Measurements from ENCODE around the gene OR2K2.
A peak's percentile ranks its signal among the peaks of the same experiment; 100 is the strongest.
"Not testable (repeated sequence)": the region's sequence is repeated elsewhere in the genome, so short reads cannot be mapped to it uniquely, and the experiment has no call there.

The OR2K2 gene, protein sequence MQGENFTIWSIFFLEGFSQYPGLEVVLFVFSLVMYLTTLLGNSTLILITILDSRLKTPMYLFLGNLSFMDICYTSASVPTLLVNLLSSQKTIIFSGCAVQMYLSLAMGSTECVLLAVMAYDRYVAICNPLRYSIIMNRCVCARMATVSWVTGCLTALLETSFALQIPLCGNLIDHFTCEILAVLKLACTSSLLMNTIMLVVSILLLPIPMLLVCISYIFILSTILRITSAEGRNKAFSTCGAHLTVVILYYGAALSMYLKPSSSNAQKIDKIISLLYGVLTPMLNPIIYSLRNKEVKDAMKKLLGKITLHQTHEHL

DNA sequence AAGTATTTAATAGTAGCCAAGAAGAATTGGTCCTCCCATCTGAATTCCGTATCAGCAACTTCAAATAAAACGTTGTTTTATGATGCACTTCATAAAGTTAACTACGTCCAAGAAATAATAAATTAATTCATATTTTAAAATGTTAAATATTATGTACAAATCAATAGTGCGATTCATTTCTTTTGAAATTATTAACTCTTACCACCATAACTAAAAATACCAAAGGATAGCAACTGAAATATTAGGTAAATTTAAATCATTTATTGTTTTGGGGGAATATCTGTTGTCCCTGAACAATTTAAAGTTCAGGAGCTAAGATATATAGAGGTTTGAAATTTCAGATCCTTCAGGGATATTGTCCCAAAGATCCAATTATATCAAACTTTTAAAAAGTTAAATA, at the start of gene OR2K2:
Gene OR2K2 (minus strand): TSS at position 101 of the 400 bp plus-strand sequence. CDS start 1,791 bp downstream, outside the sequence.
- DNase-seq = no peak

DNA sequence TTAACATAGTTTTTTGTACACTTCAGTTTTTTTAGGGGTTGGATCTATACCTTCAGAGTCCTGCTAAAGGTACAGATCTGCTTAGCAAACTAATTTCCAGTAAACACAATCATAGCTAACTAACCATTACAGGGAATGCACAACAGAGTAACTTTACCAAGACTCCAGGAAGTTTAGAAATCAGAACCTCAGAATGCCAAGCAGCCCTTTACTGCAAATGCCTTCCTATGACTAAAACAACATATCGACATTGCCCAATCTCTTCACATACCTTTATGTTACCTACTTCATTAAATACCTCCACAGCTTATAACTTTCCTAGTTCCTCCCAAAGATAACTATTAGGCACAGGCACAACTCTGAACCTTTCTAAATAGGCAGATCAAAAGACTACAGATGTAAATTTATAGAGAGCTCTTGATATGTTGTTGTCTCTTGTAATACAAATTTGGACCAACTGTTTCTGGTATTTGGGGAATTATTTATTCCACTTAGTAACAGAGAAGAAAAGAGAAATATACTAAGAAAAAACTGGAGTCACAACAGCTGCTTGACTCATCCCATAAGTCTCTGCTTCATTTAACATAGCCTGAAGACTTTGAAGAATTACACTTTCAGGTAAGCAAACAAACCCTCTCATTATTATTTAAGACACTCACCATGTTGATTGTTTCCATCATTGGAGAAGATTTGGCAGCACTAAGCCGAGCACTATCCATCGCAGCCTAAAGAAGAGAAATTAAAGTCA, 46.0 kb upstream of the OR2K2 start:
- DNase-seq = no peak

DNA sequence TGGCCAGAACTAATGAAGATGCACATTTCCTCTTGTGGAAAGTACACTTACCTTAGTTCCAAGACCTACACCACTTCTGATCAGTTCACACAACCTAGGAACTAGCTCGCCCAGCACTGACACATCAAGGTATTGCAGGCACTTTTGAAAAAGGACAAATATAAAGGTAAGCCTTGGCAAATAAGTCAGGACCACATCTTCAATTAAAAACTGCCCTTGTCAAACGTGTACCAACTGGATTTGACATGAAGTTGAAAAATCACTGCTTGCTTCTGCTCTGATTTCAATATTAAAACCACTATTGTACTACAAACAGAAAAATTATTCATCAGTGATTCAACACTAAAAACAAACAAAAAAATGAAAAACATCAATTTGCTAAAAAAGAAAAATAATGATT, 45.0 kb upstream of the OR2K2 start:
- DNase-seq = no peak

DNA sequence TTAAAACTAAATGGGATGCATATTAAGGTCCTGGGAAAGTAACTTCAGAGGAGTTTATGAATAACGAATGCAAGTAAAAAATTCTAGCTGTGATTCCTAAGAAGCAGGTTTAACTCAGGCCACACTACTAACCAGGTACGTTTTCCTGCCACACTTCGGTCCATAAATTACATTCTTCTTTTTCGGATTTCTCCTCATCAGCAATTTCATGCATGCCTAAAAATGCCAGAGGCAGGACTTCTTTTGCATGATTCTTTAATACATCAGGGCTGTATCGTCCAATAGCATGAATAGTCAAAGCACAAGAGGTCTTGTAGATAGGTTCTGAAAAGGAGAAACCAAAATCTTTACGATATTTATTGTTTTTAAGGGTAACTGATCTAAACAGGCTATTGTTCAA, 42.3 kb upstream of the OR2K2 start:
- DNase-seq = no peak

DNA sequence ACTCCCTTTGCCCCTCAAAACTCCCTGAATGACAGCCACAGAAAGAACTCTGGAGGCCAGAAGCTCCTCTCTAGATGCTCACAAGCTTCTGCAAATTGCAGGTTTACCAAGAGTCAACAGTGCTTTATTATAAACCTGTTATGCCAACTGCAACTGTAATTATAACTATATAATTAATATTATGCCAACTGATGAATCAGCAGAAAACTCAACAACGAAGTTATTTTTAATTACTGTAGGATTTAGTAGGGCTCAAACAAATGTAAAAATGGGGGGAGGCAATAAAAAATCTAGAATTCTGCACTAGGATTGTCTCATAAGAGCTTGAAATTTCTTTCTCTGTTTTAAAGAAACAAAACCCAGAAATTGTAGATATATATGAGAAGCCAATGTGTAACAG, 37.0 kb upstream of the OR2K2 start:
- no peak for DNase-seq

DNA sequence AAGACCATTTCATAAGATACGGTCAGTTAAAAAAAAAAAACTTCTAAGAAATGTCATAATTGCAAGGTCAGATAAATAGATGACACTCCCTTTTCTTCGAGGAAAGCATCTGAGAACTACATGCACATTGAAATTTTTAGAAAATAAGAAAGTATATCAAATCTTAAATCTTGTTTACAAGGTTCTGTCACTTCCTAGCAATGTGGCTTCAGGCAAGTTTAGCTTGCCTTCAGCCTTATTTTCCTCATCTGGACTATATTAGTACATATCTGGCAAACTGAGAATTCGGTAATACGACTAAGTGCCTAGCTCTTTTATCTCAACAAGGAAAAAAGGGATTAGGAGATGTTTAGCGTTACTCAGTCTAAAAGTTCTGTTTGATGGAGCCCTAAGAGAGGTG, 32.5 kb upstream of the OR2K2 start:
- DNase-seq = no peak

DNA sequence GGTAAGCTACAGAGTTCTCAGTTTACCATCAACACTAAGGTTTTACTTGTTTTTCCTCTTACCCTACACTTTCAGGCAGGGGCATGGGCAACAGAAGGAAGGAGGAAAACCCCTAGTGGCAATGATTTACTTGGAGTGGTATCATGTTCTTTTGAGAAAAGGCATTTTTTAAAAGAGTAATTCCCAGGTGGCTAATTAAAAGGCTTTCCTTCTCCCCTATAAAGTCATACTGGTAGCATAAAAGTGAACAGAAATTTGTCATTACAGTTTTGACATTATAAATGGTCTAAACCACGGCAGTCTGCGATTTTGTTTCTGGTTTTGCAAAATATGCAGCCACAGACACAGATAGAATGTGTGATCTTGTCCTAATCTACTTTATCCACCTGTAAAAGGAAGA, 30.9 kb upstream of the OR2K2 start:
- no peak for DNase-seq

DNA sequence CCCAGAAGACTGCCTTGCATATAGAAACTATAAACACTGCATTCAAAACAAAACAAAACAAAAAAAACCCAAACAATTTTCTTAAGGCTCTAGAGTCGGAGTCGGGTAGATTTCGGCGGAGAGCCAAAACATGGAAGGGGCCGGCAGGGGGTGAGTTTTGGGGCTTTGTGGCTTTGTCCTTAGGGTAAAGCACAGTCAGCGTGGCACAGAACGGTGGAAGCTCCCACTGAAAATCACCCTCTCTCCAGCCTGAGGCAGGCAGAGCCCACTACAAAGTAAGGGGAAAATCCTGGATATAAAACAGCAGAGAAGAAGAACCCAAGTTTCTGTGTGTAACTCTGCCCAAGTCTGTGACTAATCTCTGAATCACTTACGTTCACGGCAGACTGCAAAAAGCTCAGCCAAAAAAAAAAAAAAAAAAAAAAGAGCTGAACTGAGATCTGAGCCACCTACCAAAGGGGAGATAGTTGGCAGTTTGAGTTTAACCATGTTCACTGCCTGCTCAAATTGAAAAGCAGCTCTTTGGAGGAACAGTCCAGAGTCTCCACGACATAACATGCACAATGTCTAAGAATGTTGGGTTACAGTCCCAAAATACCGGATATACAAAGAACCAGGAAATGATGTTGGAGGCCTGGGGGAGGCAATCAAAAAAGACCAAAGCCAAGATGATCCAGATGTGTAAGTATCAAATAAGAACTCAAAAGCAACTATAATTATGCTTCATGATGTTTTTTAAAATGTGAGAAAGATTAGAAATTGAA, 26.6 kb upstream of the OR2K2 start:
- DNase-seq = no peak

DNA sequence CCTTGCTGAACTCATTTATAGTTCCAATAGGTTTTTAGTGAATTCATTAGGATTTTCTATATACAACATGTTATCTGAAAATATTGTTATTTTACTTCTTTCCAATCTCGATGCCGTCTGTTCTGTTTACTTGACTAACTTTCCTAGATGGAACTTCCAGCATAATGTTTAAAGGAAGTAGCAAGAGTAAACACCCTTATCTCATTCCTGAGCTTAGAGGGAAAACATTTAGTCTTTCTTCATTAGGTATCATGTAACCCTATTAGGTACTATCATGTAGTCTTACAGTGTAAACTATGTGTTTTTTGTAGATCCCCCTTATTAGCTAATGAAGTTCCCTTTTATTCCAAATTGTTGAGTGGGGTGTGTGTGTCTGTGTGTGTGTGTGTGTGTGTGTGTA, 22.5 kb upstream of the OR2K2 start:
- DNase-seq = no peak

DNA sequence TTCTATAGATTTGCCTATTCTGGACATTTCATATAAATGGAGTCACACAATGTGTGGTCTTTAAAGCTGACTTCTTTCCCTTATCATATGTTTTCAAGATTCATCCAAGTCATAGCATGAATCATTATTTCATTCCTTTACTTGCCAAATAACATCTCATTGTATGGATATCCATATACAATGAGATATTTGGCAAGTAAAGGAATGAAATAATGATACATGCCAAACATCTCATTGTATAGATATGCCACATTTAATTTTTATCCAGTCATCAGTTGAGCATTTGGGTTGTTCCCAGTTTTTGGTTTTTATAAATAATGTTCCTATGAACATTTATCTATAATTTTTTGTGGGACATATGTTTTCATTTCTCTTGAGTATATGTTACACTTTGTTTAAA, 20.5 kb upstream of the OR2K2 start:
- DNase-seq = no peak

DNA sequence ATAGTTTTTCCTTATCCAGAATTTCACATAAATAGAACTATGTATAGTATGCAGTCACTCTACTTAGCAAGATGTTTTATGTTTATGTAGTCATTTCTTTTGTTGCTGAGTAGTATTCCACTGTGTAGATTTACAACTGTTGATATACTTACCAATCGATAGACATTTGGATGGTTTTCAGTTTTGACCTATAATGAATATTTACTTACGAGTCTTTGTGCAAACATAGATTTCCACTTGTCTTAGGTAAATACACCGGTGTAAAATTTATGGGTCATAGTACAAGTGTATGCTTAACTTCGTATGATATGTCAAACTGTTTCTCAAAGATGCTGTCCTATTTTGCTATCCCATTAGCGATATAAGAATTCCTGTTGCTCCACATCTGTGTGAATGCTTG, 19.7 kb upstream of the OR2K2 start:
- DNase-seq = peak; percentile 46

DNA sequence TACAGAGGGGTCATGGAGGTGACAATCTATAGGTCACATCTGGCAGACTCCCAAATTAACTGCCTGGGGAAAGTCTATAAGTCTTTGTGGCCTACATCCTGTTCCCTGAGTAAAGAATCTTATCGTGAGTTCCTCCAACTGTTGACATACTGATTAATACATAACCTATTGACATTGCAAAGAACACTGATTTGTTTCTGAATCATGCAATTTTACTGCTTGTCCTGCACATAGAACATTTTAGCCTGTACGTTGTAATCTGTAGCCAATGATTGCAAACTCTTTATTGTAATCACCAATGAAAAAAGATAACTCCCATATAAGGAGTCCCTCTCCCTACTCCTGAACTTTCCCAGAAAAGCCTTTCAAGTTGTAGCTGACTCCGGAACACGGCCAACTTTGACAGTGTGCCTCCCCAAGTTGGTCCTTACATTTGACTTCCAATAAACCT, 18.8 kb upstream of the OR2K2 start:
- DNase-seq = no peak

DNA sequence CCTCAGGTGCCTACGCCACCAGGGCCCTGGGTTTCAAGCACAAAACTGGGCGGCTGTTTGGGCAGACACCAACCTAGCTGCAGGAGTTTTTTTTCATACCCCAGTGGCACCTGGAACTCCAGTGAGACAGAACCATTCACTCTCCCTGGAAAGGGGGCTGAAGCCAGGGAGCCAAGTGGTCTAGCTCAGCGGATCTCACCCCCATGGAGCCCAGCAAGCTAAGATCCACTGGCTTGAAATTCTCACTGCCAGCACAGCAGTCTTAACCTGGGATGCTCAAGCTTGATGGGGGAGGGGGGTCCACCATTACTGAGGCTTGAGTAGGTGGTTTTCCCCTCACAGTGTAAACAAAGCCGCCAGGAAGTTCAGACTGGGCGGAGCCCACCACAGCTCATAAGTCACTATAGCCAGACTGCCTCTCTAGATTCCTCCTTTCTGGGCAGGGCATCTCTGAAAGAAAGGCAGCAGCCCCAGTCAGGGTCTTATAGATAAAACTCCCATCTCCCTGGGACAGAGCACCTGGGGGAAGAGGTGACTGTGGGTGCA, 4.4 kb upstream of the OR2K2 start:
- not testable (repeated sequence) for DNase-seq

DNA sequence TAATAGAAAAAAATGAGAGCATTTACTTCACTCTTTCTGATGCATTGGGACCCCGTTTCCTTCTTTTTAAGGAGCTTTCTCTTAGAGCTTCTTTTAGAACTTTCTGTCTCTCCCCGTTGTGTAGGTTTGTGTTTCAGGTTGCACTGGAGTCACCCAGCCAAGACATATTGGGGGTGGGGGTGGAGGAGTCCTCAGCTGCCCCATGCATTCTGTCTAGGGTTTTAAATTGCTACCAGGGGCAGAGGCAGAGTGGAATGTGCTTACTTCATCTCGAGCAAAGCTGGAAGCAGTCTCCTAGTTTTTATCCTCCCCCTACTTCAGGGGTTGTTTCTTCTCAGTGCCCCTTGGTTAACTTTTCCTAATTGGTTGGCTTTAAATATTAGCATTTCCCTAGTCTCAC, 9.4 kb downstream of the OR2K2 start:
- DNase-seq = no peak

DNA sequence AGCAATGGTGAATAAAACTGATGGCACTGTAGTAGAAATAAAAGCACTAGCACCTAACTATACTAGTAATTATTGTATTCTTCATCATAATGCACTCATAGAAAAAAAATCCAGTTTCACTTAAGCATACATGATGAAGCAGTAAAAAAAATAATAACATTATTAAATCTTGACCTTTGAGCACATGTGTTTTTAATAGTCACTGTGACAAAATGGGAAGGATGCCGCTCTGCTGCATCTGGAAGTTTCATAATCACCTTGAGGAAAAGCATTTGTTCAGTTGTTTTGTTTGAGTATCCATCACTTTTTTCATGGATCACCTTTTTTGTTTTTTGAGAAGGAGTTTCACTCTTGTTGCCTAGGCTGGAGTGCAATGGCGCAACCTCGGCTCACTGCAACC, 13.2 kb downstream of the OR2K2 start:
- no peak for DNase-seq

DNA sequence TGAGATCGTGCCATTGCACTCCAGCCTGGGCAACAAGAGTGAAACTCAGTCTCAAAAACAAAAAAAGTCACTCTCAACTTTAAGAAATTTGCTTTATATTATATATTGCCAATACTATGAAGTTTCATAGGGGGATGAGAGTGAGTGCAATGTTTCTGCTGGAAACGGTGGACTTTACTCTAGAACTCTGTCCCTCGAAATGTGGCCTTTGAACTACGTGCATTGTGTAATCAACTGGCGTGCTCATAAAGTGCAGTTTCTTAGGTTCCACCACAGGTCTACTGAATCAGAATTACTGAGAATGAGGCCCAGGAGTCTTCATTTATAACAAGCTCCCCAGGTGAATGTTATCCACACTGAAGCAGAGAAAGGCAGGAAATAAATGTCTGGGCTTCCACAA, 24.1 kb downstream of the OR2K2 start:
- DNase-seq = no peak

DNA sequence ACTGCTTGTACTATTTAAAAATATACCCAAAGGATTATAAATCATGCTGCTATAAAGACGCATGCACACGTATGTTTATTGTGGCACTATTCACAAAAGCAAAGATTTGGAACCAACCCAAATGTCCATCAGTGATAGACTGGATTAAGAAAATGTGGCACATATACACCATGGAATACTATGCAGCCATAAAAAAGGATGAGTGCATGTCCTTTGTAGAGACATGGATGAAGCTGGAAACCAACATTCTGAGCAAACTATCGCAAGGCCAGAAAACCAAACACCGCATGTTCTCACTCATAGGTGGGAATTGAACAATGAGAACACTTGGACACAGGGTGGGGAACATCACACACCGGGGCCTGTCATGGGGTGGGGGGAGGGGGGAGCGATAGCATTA, 26.0 kb downstream of the OR2K2 start:
- not testable (repeated sequence) for DNase-seq

DNA sequence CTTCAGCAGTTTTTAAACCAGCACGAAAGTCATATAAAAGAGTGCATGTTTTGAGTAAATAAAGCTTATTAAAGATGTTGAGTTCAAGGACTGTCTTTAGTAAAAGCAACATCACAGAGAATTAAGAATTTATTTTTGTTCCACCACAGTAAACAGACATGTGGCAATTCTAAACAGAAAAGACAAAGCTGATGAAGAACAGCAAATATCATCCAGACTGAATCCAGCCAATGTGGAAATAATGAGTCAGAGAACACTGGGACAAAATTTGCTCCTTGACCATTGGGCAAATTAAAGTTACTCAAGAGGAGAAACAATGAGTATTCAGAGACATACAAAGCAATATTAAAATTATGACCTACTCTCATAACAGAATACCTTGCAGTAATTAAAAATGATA, 28.8 kb downstream of the OR2K2 start:
- DNase-seq = no peak

DNA sequence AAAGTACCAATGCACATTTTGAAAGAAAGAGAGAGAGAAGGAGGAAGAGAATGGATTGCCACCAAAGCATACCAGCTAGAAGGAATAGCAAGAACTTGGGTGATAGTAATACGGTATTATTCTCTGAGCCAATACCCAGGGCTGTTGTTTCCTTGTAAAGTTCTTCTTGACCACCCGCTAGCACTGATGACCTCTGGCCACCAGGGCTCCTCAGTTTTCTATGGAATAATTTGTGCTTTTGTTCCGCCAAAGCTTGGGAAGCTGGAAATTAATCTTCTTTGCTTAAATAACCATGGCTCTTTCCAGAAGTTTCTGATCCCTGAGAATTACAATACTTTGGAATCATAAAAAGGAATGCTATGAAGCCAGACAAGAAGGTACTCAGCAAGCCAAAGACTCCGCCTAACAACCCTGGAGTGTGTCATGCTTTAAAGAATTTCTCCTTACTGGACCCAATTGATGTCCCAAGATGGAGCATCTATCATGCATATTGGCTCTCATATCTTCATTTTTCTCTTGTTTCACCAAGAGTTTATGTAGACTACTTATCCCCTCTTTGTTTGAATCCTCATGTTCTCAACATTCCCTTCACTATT, 29.8 kb downstream of the OR2K2 start:
- DNase-seq = no peak

DNA sequence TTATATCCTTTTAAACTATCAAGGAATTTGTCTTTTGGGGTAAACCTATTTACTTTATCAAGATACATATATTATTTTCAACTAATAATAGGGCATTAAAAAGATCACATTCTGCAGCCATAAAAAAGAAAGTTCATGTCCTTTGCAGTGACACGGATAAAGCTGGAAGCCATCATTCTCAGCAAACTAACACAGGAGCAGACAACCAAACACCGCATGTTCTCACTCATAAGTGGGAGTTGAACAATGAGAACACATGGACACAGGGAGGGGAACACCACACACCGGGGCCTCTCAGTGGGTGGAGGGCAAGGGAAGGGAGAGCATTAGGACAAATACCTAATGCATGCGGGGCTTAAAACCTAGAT, 30.4 kb downstream of the OR2K2 start:
- DNase-seq = not testable (repeated sequence)

DNA sequence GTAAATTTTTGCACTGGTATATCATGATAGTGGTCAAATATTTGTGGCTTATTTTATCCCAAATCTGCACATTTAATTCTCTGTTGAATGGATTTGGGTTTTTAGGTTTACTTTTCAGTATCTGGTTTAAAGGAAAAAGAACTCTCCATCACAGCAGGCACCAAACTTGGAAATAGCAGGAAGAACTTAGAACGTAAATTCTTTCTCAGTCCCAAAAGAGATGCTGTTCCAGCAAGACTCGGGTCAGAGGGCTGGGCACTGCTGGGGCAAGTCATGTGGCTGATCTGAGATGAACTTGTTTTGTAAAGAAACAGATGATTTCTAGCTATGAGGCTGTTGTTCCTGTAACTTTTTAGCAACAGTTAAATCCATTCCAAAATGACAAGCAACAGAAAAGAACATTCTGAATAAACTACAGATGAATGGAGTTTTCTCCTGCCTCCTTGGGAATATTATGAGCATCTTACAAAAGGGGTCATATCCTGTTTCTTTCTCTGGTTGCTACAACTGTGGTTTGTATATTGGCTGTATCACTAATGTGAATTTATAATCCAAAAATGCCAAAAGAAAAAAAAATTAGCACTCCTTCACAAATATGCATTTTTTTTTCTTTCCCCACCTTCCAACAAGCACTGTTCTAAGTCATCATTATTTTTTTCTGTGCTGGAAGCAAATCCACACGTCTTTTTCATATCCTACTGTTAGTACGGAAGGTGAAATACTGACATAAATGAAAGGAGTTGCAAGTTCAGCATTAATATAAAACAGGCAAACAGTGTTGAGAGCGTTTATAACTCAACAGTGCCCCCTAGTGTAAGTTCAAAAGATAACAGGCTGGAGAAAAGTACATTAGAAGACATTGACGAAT, 31.1 kb downstream of the OR2K2 start:
- DNase-seq = peak; percentile 58

DNA sequence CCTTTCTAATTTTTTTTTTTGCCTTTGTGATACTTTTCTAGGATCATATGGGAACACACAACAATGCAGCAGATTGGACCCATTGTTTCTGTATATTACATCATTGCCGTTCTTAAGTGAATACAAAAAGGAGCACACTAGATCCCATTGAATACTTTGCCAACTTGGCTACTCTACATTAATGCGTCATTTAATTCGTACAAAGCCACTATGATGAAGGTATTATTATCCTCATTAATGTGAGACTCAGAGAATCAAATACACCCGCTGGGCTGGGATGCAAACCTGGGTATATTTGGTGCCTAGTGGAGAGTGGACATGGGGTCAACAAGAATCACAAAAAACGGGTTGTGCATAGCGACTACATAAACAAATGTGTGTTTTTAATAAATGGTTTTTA, 31.9 kb downstream of the OR2K2 start:
- no peak for DNase-seq
